Myocyte (in vitro differentiated cells): ENCODE measurements around the gene TCERG1L. TPM values are rescaled to one million over a fixed set of nuclear protein-coding genes. Genes with fewer than 3 reads are reported as not detected.
"Not testable (repeated sequence)": the region's sequence is repeated elsewhere in the genome, so short reads cannot be mapped to it uniquely, and the experiment has no call there.

Source experiments
- DNase-seq: peaks from one replicate; pipeline ENCODE4 v3.0.0-alpha.2; 2012; ENCODE audit warnings: low read depth
- total RNA-seq: library from RNA; depleted of rRNA; stranded (reverse); fragments of >200 nt; gene quantifications from 2 replicates; pipeline ENCODE4 v1.2.3, GENCODE V29; 2014

Gene TCERG1L
- total RNA-seq, 1 donor from 2014 or later = not detected

DNA sequence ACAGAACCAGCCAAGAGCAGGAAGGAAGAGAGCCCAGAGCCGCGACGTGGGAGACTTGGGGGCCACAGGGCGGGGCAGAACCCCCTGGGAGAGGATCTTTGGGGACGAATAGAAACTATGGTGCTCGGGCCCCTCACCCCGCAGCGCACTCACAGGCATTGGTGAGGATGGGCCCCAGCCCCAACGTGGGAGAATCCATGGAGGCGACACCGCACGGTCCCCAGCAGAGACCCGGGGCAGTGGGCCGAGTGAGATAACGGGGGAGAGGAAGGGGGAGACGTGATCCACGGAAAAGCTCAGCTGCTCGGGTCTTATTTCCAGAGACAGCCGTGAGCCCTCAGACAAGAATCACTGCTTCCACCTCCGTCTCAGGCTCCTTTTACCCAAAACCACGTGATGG is 222.4 kb downstream of the TCERG1L start:
- no peak for DNase-seq

DNA sequence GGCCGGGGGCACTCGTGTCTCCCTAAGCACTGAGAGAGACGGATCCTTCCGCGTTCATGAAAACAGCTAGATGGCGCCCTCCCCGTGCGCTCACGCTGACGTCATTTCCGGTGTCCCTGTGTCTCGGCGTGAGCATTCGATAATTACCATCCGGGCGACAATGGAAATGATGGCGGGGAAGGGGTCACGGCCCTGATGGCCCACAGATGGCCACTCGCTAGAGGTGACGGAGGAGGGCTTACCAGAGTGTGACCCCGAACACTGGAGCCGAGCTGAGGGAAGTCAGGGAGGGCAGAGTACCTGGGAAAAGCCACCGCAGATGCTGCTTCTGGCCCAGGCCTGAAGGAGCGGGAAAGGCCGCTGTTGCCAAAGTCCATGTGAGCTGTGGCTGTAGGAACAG is 222.9 kb downstream of the TCERG1L start:
- no peak for DNase-seq

DNA sequence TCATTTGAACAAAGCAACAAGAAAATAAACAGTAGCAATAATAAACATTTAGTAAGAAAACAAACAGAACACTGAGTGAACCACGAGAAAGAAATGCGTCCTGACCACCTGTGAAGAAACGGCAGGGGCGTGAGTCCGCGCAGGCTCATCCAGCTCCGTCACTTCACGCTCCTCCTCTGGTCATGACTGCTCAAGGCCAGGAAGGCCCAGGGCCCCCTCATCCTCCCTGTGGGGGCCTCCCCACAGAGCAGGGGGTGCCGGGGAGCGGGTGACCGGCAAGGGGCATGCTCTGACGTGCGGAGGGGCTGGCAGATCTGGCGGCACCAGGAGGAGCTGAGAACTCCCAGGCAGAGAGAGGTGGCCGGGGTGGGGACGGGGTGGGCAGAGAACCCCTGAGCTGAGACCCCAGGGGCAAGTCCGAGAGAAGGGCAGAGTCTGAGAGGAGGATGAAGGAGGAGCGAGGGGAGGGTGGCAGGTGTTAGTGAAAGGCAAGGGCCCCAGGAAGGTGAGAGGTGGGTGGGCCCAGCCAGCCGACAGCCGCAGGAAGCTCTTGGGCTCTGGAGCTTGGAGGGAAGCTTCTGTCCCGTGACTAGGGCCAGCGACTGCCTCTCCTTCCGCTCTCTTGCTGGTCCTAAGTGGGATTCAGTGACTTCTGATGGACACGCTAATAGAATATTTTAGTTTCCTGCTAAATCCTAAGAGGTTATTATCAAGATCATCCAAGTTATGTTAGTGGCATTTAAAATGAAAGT is 223.9 kb downstream of the TCERG1L start:
- no peak for DNase-seq

DNA sequence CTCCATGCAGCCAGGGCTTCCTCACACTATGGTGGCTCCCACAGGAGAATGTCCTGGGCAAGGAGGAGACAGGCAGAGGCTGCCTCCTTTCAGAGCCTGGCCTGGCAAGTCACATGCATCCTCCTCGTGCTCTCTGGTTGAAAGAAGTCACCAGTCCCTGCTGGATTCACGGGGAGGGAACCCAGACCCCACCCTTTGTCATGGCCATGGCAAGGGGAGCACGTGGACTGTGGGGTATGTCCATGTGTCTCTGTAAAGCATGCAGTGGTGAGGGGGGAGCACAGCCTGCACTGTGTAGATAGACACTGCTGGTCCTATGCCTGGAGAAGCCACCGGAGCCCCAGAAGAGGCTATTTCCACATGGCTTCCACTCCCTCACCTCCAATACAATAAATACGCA is 225.0 kb downstream of the TCERG1L start:
- no peak for DNase-seq

DNA sequence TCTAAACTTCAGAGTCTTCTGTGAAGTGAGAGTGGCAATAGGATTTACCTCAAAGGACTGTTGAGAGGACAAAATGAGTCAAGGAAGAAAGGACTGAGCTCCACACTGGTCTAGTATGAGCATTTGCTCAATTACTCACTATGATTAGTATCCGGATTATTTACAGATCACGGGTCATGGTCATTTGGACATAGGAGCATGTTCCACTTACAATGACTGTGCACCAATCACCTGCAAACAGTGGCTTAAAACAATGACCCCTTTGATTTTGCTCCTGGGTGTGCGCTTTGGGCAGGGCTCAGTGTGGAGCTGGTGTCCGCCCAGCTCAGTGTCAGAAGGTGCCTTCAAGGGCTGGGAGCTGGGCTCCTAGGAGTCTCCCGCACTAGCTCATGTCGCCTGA is 225.4 kb downstream of the TCERG1L start:
- DNase-seq = no peak

DNA sequence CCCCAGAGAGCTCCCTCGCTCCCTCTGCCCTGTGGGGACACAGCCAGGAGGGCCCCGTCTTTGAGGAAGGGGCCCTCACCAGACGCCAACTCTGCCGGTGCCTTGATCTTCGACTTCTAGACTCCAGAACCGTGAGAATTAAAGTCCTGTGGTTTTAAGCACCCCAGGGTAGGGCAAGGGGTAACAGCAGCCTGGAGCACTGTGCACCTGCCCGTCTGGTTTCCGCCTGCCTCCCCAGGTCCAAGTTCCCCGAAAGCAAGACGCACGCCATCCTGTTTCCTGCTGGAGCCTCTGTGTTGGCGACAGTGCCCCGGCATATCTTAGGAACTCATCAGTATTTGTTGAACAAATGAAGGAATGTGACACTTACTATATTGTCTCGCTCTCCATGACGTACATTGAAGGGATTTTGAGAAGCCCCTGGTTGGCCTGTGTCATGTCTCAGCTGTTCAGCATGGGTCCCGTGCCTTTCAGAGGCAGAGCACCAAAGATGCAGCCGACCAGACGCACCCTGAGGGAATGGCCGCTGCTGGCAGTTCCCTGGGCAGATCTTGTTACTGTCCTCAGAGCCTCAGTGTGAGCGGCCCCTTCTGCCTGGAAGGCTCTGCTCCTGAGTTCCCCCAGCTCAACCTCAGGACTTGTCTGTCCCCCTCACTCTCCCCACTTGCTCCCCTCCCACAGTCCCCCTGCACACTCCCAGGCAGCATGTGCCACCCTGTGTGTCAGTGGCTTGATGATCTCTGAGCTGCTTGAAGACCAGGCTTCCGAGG is 226.2 kb downstream of the TCERG1L start:
- DNase-seq = no peak

DNA sequence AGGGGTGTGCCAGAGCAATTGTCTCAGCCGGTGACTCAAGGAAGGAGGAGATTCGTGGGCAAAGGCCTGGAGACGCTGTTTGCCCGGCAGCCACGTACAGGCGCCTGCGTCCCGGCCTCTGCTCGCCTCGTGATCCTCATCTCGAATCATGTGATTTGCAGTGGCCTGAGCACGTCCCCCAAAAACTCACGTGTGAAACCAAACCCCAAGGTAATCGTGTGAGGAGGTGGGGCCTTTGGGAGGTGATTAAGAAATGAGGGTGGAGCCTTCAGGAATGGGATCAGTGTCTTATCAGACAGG is 226.8 kb downstream of the TCERG1L start:
- no peak for DNase-seq

DNA sequence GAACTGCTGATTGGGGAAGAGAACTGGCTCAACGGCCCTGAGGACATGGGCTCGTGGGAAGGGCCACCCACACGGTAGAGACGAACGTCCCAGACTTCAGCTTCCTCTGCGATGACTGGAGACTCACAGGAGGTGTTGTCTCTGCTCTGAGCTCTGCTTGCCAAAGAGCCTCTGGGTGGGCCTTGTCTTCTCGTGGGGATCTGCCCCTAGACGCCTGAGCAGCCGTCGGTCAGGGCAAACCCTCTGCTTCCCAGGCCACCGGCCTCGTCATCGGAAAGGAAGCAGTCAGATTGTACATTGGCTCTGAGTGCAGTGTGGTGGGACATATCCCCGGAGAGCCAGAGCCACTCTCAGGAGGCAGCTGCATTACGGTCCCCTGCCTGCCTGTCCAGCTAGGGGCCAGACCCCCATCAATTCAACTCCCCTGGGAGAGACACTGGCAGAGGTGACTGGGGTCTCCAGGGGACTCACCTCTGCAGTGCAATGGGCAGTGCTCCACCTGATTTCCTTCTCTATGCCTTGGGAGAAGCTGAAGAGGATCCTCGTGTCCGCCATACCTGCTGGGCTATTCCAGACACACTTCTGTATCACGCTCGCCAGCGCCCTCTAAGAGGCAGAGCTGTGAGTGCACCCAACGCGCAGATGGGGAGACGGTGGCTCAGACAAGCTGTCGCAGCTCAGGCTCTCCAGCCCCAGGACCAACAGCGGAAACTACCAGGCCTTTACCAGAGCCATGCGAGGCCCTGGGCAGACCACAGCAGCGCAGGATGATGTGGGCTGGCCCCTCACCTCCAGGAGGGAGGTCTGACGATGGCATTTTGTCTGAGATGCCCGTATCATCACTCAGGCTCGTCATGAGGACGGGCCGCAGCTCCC is 227.4 kb downstream of the TCERG1L start:
- DNase-seq = no peak

DNA sequence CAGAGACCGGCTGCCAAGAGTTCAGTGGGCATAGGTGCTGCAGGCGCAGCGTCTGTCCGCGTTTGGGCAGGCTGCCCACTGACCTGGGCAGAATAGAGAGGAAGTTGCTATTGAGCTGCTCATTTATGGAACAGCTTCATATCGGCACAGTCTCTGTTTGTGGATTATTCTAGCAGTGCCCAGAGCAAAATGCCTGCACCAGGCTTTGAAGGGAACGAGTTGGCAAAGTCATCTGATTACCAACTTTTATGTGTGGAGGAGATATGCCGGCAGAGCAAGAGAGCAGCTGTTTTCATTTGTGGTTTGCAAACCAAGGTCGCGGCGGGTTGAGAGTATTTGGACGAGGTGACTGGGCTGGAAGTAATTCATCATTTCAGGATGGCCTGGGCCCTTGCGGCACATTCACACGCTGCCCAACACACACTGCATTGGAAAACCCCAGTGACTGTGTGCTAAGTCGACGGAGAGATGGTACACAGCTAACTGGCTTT is 228.5 kb downstream of the TCERG1L start:
- DNase-seq = peak; percentile 64

DNA sequence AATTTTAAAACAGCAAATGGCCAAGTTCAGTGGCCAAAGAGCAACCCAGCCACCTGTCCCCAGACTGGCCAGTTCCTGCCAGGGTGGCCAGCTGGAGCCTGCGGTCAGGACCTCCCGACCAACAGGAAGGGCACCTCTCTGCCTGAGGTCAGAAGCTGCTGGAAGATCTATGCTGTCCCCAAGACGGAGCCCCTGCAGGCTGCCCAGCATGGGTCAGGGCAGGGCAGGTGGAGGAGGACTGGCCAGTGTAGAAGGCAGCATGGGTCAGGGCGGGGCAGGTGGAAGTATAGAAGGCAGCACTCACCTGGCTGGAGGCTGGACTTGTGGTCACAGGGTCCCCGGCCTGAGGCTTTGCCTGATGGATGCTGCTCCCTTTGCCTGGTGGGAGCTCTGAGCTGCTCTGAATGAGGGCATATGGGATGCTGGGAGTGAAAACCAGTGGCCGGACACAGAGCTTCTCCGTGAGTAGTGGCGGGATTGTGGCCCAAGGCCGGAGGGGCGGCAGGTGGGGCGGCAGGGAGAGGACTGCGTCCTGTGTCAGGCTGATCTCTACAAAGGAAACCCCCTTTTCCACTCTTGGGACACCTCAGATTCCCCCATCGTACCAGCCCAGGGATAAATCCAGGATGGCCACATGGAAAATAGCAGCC is 229.2 kb downstream of the TCERG1L start:
- DNase-seq = peak; percentile 7

DNA sequence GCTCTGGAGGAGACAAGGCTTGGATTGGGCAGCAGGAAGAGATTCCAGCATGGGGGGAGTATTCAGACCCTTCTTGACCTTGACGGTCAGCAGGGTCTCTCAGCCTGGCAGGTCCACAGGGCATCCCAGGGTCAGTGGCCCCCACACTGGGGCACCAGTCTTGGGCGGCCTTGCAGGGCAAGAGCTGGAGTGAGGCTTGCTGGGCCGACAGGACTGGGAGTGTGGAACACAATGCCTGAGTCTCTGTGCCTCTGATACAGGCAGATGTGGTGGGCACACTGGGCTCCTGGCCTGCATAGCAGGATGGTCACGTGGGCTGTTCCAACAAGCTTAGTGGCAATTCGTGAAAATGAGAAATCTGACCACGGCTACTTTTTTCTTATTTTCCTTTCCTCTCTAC is 229.7 kb downstream of the TCERG1L start:
- no peak for DNase-seq

DNA sequence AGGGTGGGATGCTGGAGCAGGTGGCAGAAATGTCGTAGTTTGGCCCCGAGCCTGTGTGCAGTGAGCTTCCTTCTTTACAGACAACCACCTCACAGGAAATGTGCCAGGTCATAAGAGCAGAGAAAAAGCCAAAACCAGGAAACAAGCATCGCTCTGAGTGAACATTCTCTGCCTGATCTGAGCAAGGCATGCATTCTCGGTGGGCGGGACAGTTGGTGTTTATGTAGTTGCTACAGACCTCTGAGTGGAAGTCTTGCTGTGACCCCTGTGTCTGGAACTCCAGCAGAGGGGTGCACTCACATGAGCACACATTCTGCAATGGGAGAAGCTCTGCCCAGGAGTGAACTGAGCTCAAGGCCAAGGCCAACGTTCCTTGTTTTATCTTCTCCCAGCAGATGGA is 230.1 kb downstream of the TCERG1L start:
- DNase-seq = no peak

DNA sequence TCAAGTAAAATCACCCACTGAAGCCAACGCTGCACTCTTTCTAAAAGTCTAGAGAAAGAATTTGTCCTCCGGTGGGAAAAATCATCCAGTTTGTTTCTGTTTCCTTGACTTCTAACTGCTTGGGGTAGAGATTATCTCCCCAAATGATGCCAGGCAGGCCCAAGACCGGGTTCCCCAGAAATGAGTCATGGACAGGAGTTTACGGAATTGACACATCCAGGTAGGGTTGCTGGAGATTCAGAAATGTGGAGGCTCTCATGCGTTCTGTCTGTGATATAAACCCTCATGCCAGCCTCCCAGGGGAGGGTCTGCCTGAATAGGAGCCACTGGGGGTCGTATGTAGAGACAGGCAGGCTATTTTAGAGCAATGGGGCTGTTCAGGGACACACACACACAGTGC is 230.9 kb downstream of the TCERG1L start:
- DNase-seq = no peak

DNA sequence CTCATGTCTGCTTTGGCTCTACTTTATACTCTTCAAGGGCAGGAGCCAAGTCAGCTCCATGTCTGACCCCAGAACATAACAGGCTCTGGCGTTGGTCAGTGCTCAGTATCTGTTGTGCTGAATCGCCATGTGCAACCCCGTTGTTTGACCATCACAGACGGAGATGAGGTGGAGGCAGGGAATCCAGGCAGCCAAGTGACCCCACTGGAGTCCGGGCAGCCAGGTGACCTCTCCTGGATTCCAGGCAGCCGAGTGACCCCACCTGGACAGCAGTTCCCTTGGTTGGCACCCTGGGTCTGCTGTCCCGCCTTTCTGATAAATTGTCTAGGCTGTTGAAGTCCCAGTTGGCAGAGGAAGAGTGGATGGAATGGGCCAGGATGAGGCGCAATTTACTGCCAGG is 232.2 kb downstream of the TCERG1L start:
- DNase-seq = no peak

DNA sequence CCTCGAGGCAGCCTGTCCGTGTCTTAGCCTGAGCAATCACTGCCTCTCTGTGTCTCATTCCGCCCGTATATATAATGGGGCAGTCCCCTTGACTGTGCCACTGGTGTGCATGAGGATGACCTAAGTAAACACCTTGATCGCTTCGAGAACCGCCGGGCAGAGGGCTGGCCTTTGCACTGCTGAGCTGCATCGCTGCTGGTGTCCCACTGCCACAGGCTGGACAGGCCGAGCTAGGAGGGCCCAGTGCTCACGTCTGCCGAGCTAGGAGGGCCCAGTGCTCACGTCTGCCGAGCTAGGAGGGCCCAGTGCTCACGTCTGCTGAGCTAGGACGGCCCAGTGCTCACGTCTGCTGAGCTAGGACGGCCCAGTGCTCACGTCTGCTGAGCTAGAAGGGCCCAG is 232.6 kb downstream of the TCERG1L start:
- DNase-seq = not testable (repeated sequence)

DNA sequence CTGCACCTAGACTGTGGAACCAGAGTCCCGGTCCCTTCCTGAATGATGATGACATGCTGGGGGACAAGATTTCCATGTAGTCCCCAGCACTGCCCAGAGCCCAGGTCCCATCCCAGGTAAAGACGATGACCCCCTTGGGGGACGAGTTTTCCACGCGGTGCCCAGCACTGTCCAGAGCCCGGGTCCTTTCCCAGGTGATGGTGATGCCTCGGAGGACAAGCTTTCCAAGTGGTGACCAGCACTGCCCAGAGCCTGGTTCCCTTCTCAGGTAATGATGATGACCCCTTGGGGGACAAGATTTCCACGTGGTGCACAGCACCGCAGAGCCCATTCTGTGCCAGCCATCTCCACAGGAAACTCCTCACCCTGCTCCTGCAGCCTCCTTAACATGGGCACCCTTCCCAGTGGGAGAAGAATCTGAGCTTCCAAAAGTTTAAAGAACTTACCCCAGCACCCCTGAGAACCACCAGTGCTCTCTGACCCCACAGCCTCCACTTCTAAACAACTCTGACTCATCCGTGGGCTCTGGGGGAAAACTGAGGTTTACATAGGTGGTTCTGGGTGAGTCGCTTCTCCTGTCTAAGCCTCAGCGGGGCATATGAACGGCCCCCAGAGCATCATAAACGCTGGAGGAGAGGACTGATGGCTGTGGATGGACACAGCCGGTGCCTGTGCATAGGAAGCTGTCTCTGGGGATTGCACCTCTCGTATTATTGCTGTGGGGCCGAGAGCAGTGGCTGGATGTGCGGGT is 233.2 kb downstream of the TCERG1L start:
- no peak for DNase-seq

DNA sequence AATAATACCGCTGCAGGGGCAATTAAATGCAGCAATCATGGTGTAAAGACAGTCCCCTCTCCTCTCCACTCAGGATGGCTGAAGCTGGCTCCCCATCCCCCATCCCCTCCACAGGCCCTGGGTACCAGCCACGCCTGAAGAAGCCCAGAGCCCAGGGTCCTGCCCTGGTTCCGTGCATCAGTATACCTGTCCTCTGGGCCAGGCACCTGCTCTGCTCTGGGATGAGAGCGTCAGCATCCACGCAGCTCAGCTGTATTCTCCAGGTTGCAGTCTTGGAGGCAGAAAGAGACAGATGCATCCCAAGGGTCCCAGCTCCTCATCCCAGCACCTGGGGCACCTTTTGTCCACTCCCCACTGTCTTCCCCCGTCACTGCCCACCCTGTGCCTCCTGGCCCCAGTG is 233.8 kb downstream of the TCERG1L start:
- no peak for DNase-seq

DNA sequence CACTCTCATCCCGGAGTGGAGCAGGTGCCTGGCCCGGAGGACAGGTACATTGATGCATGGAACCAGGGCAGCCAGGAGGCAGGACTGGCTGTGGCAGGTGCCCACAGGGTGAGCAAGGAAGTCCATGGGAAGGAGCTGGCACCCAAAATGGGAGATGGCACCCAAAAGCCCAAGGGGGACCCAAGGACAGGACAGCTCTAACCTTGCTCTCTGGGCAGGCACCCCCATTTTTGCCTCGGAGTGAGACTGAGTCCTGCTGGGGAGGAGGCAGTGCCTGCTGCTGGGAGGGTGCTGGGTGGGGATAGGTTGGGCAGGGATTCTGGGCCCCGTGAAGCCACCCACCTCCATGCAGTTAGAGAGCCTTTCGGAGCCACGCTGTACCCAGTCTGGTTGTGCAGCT is 234.5 kb downstream of the TCERG1L start:
- DNase-seq = no peak

DNA sequence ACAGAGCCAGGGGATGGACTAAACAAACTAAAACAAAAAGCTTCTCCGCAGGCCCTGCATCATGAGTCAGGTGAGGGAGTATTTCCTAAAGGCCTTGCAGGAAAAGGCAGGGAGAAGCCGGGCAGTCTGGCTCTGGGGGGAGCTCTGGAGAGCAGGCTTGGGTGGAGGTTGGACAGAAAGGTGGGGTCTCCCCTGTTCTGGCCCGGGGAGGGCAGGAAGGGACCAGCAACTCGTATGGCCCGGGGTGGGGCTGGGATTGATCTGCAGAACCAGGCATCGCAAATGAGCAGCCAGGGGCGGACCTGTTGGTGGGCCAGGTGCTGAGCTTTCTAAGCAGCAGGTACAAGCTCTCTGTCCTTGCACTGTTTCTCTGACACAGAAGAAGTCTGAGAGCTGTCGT is 235.2 kb downstream of the TCERG1L start:
- DNase-seq = no peak

DNA sequence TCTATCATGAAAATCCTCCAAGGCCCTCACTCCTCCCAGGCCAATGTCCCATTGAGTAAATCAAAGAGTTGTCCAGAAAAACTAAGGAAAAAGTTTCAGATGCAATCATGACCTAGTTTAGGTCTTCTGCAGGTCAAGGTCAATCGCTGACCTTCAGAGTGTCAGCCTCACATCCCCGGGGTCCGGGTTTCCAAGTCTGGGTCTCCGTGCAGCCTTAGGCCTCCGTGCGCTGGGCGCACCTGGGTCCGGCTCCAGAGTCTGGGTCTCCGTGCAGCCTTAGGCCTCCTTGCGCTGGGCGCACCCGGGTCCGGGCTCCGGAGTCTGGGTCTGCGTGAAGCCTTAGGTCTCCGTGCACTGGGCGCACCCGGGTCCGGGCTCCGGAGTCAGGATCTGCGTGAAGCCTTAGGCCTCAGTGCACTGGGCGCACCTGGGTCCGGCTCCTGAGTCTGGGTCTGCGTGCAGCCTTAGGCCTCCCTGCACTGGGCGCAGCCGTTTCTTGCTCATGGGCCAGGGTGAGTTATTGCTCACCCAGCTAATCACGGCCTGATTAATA is 236.2 kb downstream of the TCERG1L start:
- no peak for DNase-seq
